T-helper 1 cell (primary cell): ENCODE results near the gene ZMYM2.
"Not testable (repeated sequence)": the region's sequence is repeated elsewhere in the genome, so short reads cannot be mapped to it uniquely, and the experiment has no call there.

Experiments
- DNase-seq, 5 donors: peaks; one replicate each; pipeline ENCODE4 v3.0.0-alpha.2; 2012 to 2020
- total RNA-seq, 4 donors: gene quantifications; one replicate each; lab custom pipeline; 2026; lab: John Stamatoyannopoulos, UW

The ZMYM2 gene
- 152 to 206 (median 194) reads per million in 4 donors for total RNA-seq

- peak; percentile 94 to 97 (median 94) for DNase-seq
These were observed at the start of gene ZMYM2 for GRCh38 chr13:19958155-19959111. TSS of gene ZMYM2 (plus strand) at chr13:19958727. CDS start at chr13:19993073, 34,346 bp downstream.

- no peak for DNase-seq
These were observed 48.0 kb upstream of the ZMYM2 start for GRCh38 chr13:19910336-19911072.

- DNase-seq, result peak in 1 of 5 donors; percentile 6
These were observed 31.3 kb upstream of the ZMYM2 start for GRCh38 chr13:19927117-19927748.

GRCh38 chr13:19940106-19940505, 18.4 kb upstream of the ZMYM2 start:
- DNase-seq, result no peak

GRCh38 chr13:19950374-19950773, 8.2 kb upstream of the ZMYM2 start:
- DNase-seq, result no peak

- DNase-seq, result no peak
These were observed 5.7 kb upstream of the ZMYM2 start for GRCh38 chr13:19952850-19953249.

GRCh38 chr13:19955873-19956559, 2.5 kb upstream of the ZMYM2 start:
- no peak for DNase-seq

- peak; percentile 58 to 84 (median 75) for DNase-seq
These were observed 990 bp upstream of the ZMYM2 start for GRCh38 chr13:19957320-19958154.

GRCh38 chr13:19959141-19959830, 759 bp downstream of the ZMYM2 start:
- DNase-seq, result peak; percentile 48 to 76 (median 61)

GRCh38 chr13:19959831-19960652, 1.5 kb downstream of the ZMYM2 start:
- peak; percentile 73 to 93 (median 83) for DNase-seq

- peak in 1 of 5 donors; percentile 66 for DNase-seq
These were observed 2.1 kb downstream of the ZMYM2 start for GRCh38 chr13:19960653-19960976.

- DNase-seq, result no peak
These were observed 3.0 kb downstream of the ZMYM2 start for GRCh38 chr13:19961489-19961888.

GRCh38 chr13:19961924-19962323, 3.4 kb downstream of the ZMYM2 start:
- no peak for DNase-seq

GRCh38 chr13:19962894-19963293, 4.4 kb downstream of the ZMYM2 start:
- no peak for DNase-seq

- DNase-seq, result no peak
These were observed 9.1 kb downstream of the ZMYM2 start for GRCh38 chr13:19967621-19968020.

GRCh38 chr13:19974498-19975009, 16.0 kb downstream of the ZMYM2 start:
- not testable (repeated sequence) for DNase-seq

- no peak for DNase-seq
These were observed 20.4 kb downstream of the ZMYM2 start for GRCh38 chr13:19978831-19979437.

GRCh38 chr13:19981685-19982238, 23.2 kb downstream of the ZMYM2 start:
- DNase-seq, result no peak

- DNase-seq, result no peak
These were observed 24.0 kb downstream of the ZMYM2 start for GRCh38 chr13:19982447-19983043.
